A673 (cell line): Measurements from ENCODE around the gene CIITA.

Experiments
- EZH2 ChIP-seq: fragments of 200-600 bp; sonication (generic); IDR thresholded peaks from 2 replicates; pipeline ENCODE4 v1.6.1; 2017; ENCODE audit warnings: borderline replicate concordance, low read depth, mild to moderate bottlenecking, mixed read lengths, antibody characterized with exemption, low read length; ENCODE audit not compliant: poor library complexity, severe bottlenecking
- TF ChIP-seq, protein P1 (sequence below): fragments of 300-800, 200-600 bp; sonication (generic); conservative IDR thresholded peaks from 2 replicates; pipeline ENCODE4 v1.5.1; 2017; ENCODE audit warnings: low read depth, mild to moderate bottlenecking, antibody characterized with exemption, low read length, moderate library complexity, mixed read lengths

DNA sequence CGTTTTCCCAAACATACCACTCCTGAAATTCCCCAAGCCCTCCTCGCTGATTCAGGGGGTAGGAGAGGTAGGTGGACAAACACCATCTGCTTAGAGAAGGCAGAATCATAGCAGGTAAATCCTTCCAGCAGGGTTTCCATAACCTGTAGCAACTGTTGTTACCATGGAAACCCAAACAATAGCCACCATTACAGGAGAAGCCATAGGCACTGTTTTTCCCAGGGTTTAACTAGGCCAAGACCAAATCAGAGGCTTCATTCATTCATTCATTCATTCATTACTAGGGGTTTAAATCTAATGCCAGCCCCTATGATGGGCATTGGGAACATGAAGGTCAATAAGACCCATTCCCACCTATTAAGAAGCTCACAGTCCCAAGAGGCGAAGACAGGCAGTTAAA is 25.5 kb upstream of the CIITA start:
- no peak for TF ChIP-seq EZH2
- TF ChIP-seq, protein P1, sequence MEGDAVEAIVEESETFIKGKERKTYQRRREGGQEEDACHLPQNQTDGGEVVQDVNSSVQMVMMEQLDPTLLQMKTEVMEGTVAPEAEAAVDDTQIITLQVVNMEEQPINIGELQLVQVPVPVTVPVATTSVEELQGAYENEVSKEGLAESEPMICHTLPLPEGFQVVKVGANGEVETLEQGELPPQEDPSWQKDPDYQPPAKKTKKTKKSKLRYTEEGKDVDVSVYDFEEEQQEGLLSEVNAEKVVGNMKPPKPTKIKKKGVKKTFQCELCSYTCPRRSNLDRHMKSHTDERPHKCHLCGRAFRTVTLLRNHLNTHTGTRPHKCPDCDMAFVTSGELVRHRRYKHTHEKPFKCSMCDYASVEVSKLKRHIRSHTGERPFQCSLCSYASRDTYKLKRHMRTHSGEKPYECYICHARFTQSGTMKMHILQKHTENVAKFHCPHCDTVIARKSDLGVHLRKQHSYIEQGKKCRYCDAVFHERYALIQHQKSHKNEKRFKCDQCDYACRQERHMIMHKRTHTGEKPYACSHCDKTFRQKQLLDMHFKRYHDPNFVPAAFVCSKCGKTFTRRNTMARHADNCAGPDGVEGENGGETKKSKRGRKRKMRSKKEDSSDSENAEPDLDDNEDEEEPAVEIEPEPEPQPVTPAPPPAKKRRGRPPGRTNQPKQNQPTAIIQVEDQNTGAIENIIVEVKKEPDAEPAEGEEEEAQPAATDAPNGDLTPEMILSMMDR = no peak
